ENCODE results near the gene OR6S1.

DNA sequence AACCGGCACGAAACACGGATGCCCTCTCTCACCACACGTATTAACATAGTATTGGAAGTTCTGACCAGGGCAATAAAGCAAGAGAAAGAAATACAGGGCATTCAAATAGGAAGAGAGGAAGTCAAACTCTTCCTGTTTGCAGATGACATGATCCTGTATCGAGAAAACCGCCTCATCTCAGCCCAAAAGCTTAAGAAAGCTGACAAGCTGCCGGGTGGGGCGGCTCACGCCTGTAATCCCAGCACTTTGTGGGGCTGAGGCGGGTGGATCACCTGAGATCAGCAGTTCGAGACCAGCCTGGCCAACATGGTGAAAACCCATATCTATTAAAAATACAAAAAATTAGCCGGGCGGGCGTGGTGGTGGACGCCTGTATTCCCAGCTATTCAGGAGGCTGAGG is 17.7 kb downstream of the OR6S1 start:
- TF ChIP-seq, protein P1, sequence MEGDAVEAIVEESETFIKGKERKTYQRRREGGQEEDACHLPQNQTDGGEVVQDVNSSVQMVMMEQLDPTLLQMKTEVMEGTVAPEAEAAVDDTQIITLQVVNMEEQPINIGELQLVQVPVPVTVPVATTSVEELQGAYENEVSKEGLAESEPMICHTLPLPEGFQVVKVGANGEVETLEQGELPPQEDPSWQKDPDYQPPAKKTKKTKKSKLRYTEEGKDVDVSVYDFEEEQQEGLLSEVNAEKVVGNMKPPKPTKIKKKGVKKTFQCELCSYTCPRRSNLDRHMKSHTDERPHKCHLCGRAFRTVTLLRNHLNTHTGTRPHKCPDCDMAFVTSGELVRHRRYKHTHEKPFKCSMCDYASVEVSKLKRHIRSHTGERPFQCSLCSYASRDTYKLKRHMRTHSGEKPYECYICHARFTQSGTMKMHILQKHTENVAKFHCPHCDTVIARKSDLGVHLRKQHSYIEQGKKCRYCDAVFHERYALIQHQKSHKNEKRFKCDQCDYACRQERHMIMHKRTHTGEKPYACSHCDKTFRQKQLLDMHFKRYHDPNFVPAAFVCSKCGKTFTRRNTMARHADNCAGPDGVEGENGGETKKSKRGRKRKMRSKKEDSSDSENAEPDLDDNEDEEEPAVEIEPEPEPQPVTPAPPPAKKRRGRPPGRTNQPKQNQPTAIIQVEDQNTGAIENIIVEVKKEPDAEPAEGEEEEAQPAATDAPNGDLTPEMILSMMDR (IDR thresholded peaks at IDR 0.05), result no peak
- no peak for TF ChIP-seq EP300 (IDR thresholded peaks at IDR 0.05)

Measured in ovary (tissue), 3 donors.